Measurements from ENCODE around the gene RNF8.

GRCh38 chr6:37373822-37374471 lies 20.2 kb downstream of the RNF8 start:
- TF ChIP-seq CTCF (IDR thresholded peaks at IDR 0.05; ENCODE audit: low read depth, low read length) (no peak), EZH2phosphoT487 (IDR thresholded peaks at IDR 0.05; ENCODE audit: low read depth) (no peak)

Data from OCI-LY3 (cell line).